GM23248 (cell line): Measurements from ENCODE around the gene SOX6. TPM values are rescaled to one million over a fixed set of nuclear protein-coding genes. Genes with fewer than 3 reads are reported as not detected.
"Not testable (repeated sequence)": the region's sequence is repeated elsewhere in the genome, so short reads cannot be mapped to it uniquely, and the experiment has no call there.

Experiments
- DNase-seq: peaks from one replicate; pipeline ENCODE4 v3.0.0-alpha.2; 2015
- H2AFZ ChIP-seq: fragments of 200-600 bp; sonication (generic); 2 replicates; pipeline ENCODE4 v1.6.1; 2016; ENCODE audit warnings: antibody characterized with exemption
- H3F3A ChIP-seq: fragments of 200-600 bp; sonication (generic); 2 replicates; pipeline ENCODE4 v1.6.1; 2016; ENCODE audit warnings: mild to moderate bottlenecking, antibody characterized with exemption, mixed run types; ENCODE audit not compliant: insufficient read depth
- H3K27ac ChIP-seq: fragments of 200-600 bp; sonication (generic); 2 replicates; pipeline ENCODE4 v1.5.1; 2016; ENCODE audit warnings: mild to moderate bottlenecking
- H3K27me3 ChIP-seq: fragments of 200-600 bp; sonication (generic); replicated peaks from 2 replicates; pipeline ENCODE4 v1.6.1; 2016; ENCODE audit warnings: mild to moderate bottlenecking; ENCODE audit not compliant: insufficient read depth
- H3K36me3 ChIP-seq: fragments of 200-600 bp; sonication (generic); 2 replicates; pipeline ENCODE4 v1.6.1; 2016; ENCODE audit warnings: low read depth, mild to moderate bottlenecking
- H3K4me1 ChIP-seq: fragments of 200-600 bp; sonication (generic); 2 replicates; pipeline ENCODE4 v1.6.1; 2016; ENCODE audit warnings: mild to moderate bottlenecking; ENCODE audit not compliant: insufficient read depth
- H3K4me2 ChIP-seq: fragments of 200-600 bp; sonication (generic); one replicate; pipeline ENCODE4 v1.6.1; 2016; ENCODE audit warnings: mild to moderate bottlenecking; ENCODE audit not compliant: unreplicated experiment
- H3K4me3 ChIP-seq: fragments of 200-600 bp; sonication (generic); 2 replicates; pipeline ENCODE4 v1.5.1; 2016; ENCODE audit warnings: mild to moderate bottlenecking
- H3K79me2 ChIP-seq: fragments of 200-600 bp; sonication (generic); 2 replicates; pipeline ENCODE4 v1.6.1; 2016; ENCODE audit warnings: mild to moderate bottlenecking; ENCODE audit not compliant: insufficient read depth
- H3K9ac ChIP-seq: fragments of 200-600 bp; sonication (generic); 2 replicates; pipeline ENCODE4 v1.6.1; 2016; ENCODE audit warnings: mild to moderate bottlenecking
- H3K9me2 ChIP-seq: fragments of 200-600 bp; sonication (generic); 2 replicates; pipeline ENCODE4 v1.6.1; 2016; ENCODE audit warnings: mixed run types, mild to moderate bottlenecking, moderate library complexity; ENCODE audit not compliant: insufficient read depth
- H3K9me3 ChIP-seq: fragments of 200-600 bp; sonication (generic); one replicate; pipeline ENCODE4 v1.6.1; 2017; ENCODE audit warnings: low read depth
- H4K20me1 ChIP-seq: fragments of 200-600 bp; sonication (generic); 2 replicates; pipeline ENCODE4 v1.6.0; 2016; ENCODE audit not compliant: insufficient read depth
- EZH2 ChIP-seq: fragments of 200-600 bp; sonication (generic); IDR thresholded peaks from 2 replicates; pipeline ENCODE4 v1.6.1; 2018; ENCODE audit warnings: antibody characterized with exemption, mild to moderate bottlenecking; ENCODE audit not compliant: insufficient read depth, poor library complexity, severe bottlenecking
- EZH2phosphoT487 ChIP-seq: fragments of 200-600 bp; sonication (generic); IDR thresholded peaks from 2 replicates; pipeline ENCODE4 v1.6.1; 2018; ENCODE audit warnings: antibody characterized with exemption, moderate library complexity, mild to moderate bottlenecking, low read depth; ENCODE audit not compliant: insufficient read depth
- WGBS, 2 experiments: methylation state at CpG; one replicate each; pipeline ENCODE4 v1.1.6; 2015 to 2017; ENCODE audit warnings: low lambda C conversion rate in 2 of 2, low coverage in 1 of 2; ENCODE audit errors: missing lambda C conversion rate in 2 of 2; 5-methylcytosine and 5-hydroxymethylcytosine counted together
- in situ Hi-C: fragments of 300-500 bp; cut with MboI; formaldehyde crosslinking; loops from 2 replicates; pipeline ENCODE4 v1.15.0; 2020
- polyA plus RNA-seq: library from polyadenylated mRNA; unstranded; fragments of >200 nt; fragmentation: Nextera tagmentation; extraction: Ambion mirVana; gene quantifications from 2 replicates; pipeline ENCODE4 v1.2.1, GENCODE V29; 2016
- total RNA-seq: library from RNA; depleted of rRNA; stranded (reverse); fragments of >200 nt; shearing (Covaris generic); gene quantifications from 2 replicates; pipeline ENCODE4 v1.2.3, GENCODE V29; 2014

The SOX6 gene
- total and polyA plus RNA-seq, 2 experiments from 2014 or later, result under 0.01 to 0.49 TPM

DNA sequence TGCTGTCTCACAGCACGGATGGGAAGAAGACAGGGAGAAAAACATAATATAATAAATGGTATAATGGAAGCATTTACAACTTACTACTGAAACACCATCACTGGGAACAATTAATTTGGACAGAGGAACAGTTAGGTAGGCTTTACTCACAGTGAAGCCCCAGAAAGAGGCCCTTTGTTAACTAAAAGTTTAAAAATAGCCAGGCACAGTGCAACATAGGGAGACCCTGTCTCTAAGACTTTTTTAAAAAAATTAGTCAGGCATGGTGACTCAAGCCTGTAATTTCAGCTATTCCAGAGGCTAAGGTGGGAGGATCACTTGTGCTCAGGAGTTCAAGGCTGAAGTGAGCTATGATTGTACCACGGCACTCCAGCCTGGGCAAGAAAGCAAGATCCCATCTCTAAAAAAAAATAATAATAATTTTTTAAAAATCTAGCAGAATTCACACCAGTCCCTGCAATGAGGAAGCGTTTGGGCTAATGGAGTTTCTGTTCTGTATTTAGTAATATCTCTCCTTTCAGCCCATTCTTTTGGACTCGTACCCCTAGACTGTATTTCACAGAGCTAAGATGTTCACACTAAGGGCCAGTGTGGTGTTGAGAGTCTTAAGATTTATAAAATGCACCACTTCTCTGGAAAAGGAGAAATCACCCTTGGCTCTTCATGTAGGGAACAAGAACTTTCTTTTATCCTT, 275.5 kb downstream of the SOX6 start:
- no peaks in the 10 kb centered on the region for H3F3A ChIP-seq
- H3K4me1 ChIP-seq, result no peaks in the 10 kb centered on the region
- H3K27me3 ChIP-seq, result peaks cover 13% of the 10 kb centered on the region
- WGBS, 2 experiments, result 42 to 54% methylated on average over 4 of the region's 4 CpGs
- no peaks in the 10 kb centered on the region for H3K9me3 ChIP-seq
- H3K9me2 ChIP-seq, result no peaks in the 10 kb centered on the region
- in situ Hi-C loops, result no loop called here
- H3K27ac ChIP-seq, result no peak overlapping the region
- TF ChIP-seq EZH2phosphoT487, result no peak
- TF ChIP-seq EZH2, result no peak
- H2AFZ ChIP-seq, result no peak overlapping the region
- no peaks in the 10 kb centered on the region for H4K20me1 ChIP-seq
- no peak for DNase-seq
- H3K4me3 ChIP-seq, result no peak overlapping the region
- no peak overlapping the region for H3K4me2 ChIP-seq
- H3K36me3 ChIP-seq, result no peaks in the 10 kb centered on the region
- no peaks in the 10 kb centered on the region for H3K79me2 ChIP-seq
- H3K9ac ChIP-seq, result no peak overlapping the region

DNA sequence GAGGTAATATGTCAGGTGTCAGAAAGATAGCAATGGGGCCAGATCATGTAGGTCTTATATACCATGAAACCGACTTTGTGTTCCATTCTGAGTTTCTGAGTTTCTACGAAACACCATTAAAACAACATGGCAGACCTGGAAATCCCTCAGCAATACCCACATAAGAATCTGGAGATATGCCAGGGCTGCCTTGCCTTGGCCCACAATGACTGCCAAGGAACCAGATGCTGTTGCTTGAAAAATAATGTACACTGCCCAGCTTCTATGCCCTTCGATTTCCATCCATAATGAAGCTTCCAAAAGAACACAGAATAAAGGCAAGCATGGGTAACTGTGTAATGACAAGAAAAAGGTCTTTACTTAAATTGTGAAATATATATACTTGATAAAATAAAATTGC, 277.4 kb downstream of the SOX6 start:
- Histone ChIP-seq H3K4me2 (no peak overlapping the region), H4K20me1 (no peaks in the 10 kb centered on the region), H3K27me3 (peaks cover 13% of the 10 kb centered on the region), H2AFZ (no peak overlapping the region), H3F3A (no peaks in the 10 kb centered on the region), H3K9ac (no peak overlapping the region), H3K9me2 (no peaks in the 10 kb centered on the region), H3K36me3 (no peaks in the 10 kb centered on the region), H3K4me1 (no peaks in the 10 kb centered on the region), H3K79me2 (no peaks in the 10 kb centered on the region), H3K27ac (no peak overlapping the region), H3K9me3 (no peaks in the 10 kb centered on the region), H3K4me3 (no peak overlapping the region)
- no peak for TF ChIP-seq EZH2phosphoT487
- no peak for TF ChIP-seq EZH2
- no peak for DNase-seq
- WGBS, 2 experiments, result 34 to 36% methylated on average over 3 of the region's 3 CpGs
- in situ Hi-C loops, result no loop called here

DNA sequence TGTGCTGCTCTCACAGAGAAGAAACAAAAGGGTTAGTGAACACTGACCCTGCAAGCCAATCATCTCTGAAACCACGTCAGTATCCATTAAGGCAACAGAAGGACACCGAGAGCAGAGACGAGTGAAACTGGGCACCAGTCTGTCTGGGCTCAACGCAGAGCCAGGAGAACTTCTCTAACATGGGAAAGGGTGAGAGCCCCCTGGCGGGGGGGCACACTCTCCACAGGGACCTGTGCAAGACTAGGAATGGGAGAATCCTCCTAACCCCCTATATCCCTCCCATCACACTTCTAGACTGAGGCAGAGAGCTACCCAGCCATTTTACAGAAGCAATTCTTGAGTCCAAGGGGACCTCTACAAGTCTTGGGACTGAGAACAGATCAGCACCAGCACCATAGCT, 285.8 kb downstream of the SOX6 start:
- TF ChIP-seq EZH2 (no peak), EZH2phosphoT487 (no peak)
- no peaks in the 10 kb centered on the region for H3K36me3 ChIP-seq
- in situ Hi-C loops, result no loop called here
- no peak overlapping the region for H2AFZ ChIP-seq
- no peak overlapping the region for H3K4me3 ChIP-seq
- no peaks in the 10 kb centered on the region for H4K20me1 ChIP-seq
- no peaks in the 10 kb centered on the region for H3K9me2 ChIP-seq
- no peak overlapping the region for H3K9ac ChIP-seq
- no peak for DNase-seq
- no peaks in the 10 kb centered on the region for H3K79me2 ChIP-seq
- no peak overlapping the region for H3K27ac ChIP-seq
- WGBS, 2 experiments, result 35% methylated on average over 5 of the region's 5 CpGs
- H3F3A ChIP-seq, result no peaks in the 10 kb centered on the region
- no peak overlapping the region for H3K4me2 ChIP-seq
- H3K27me3 ChIP-seq, result no peaks in the 10 kb centered on the region
- H3K9me3 ChIP-seq, result no peaks in the 10 kb centered on the region
- no peaks in the 10 kb centered on the region for H3K4me1 ChIP-seq

DNA sequence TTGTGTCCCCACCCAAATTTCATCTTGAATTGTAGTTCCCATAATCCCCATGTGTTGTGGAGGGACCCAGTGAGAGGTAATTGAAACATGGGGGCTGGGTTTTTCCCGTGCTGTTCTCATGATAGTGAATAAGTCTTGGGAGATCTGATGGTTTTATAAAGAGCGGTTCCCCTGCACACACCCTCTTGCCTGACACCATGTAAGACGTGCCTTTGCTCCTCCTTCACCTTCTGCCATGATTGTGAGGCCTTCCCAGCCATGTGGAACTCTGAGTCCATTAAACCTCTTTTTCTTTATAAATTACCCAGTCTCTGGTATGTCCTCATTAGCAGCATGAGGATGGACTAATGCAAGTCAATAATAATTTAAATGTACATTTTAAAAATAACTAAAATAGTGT, 289.1 kb downstream of the SOX6 start:
- H4K20me1 ChIP-seq, H3K4me2 ChIP-seq, H3K27me3 ChIP-seq, H3K27ac ChIP-seq, in situ Hi-C loops, H3K4me1 ChIP-seq, H2AFZ ChIP-seq, H3K4me3 ChIP-seq, H3K9me2 ChIP-seq, DNase-seq, H3F3A ChIP-seq, H3K36me3 ChIP-seq, H3K9me3 ChIP-seq, H3K9ac ChIP-seq, H3K79me2 ChIP-seq: not testable (repeated sequence)
- WGBS, 2 experiments, result 16 to 23% methylated on average over 3 of the region's 3 CpGs

DNA sequence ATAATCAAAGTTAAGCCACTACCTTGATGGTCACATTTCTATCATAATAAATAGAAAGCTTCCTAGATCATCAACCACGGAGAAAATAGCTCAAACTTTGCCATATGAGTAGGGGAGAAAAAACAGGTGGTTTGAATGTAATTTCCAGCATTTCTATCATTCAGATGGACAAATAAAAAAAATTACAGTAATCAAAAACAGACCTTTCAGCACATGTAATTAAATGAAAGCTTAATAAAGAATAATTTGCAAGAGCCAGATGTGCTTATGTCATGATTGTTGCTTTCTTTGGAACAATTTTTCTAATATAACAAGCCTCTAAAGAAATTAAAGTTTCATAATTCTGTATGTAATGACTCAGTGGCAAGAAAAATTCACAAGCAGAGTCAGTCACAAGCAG, 297.0 kb downstream of the SOX6 start:
- H3K27me3 ChIP-seq, result no peaks in the 10 kb centered on the region
- H3K27ac ChIP-seq, result no peak overlapping the region
- H3K4me1 ChIP-seq, result no peaks in the 10 kb centered on the region
- H3F3A ChIP-seq, result no peaks in the 10 kb centered on the region
- H3K36me3 ChIP-seq, result no peaks in the 10 kb centered on the region
- no peak overlapping the region for H2AFZ ChIP-seq
- in situ Hi-C loops, result no loop called here
- H3K4me3 ChIP-seq, result no peak overlapping the region
- DNase-seq, result no peak
- 0 to 2% methylated on average over 1 of the region's 1 CpG for WGBS, 2 experiments
- no peak overlapping the region for H3K4me2 ChIP-seq
- no peaks in the 10 kb centered on the region for H3K79me2 ChIP-seq
- TF ChIP-seq EZH2phosphoT487 (no peak), EZH2 (no peak)
- H3K9me3 ChIP-seq, result no peaks in the 10 kb centered on the region
- H3K9me2 ChIP-seq, result no peaks in the 10 kb centered on the region
- no peak overlapping the region for H3K9ac ChIP-seq
- no peaks in the 10 kb centered on the region for H4K20me1 ChIP-seq
